ENCODE measurements around the gene LRRC25.

Gene LRRC25

DNA sequence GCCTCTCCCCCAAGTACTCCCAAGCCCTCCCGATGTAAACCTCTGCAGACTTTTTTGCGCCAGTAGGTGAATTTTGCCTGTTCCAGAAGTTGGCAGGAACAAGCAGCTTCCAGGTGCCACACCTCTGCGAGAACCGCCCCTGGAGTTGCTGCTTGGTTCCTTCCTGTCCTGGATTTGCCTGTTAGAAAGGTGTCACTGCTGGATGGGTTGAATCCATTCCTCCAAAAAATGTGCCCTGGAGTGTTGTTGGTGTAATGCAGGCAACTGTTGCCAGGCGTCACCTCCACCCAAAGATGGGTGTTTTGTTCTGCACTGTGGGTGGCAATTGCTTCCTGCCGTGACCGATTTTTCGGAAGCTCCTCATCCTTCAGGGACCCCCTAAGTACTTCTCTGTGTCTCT, 51.3 kb downstream of the LRRC25 start:
- DNase-seq (ENCODE audit: low read depth), result no peak

GRCh38 chr19:18345296-18345695, 52.1 kb downstream of the LRRC25 start:
- no peak for DNase-seq (ENCODE audit: low read depth)

GRCh38 chr19:18344582-18344950, 52.9 kb downstream of the LRRC25 start:
- DNase-seq (ENCODE audit: low read depth), result no peak

GRCh38 chr19:18342090-18342632, 55.3 kb downstream of the LRRC25 start:
- no peak for DNase-seq (ENCODE audit: low read depth)

Measured in HS-27A (cell line).